Measurements from ENCODE around the gene UBN1.

The UBN1 gene

GRCh38 chr16:4917117-4917516 is 69.8 kb downstream of the UBN1 start:
- ATAC-seq, result peak; percentile 74
- TF ChIP-seq ZNF8 (CRISPR knock-in tag; IDR thresholded peaks at IDR 0.05), result no peak
- TF ChIP-seq ARNTL (CRISPR knock-in tag; IDR thresholded peaks at IDR 0.05; ENCODE audit: borderline replicate concordance, low read depth), result no peak
- TF ChIP-seq, protein P1, sequence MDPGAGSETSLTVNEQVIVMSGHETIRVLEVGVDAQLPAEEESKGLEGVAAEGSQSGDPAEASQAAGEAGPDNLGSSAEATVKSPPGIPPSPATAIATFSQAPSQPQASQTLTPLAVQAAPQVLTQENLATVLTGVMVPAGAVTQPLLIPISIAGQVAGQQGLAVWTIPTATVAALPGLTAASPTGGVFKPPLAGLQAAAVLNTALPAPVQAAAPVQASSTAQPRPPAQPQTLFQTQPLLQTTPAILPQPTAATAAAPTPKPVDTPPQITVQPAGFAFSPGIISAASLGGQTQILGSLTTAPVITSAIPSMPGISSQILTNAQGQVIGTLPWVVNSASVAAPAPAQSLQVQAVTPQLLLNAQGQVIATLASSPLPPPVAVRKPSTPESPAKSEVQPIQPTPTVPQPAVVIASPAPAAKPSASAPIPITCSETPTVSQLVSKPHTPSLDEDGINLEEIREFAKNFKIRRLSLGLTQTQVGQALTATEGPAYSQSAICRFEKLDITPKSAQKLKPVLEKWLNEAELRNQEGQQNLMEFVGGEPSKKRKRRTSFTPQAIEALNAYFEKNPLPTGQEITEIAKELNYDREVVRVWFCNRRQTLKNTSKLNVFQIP (CRISPR knock-in tag; IDR thresholded peaks at IDR 0.05; ENCODE audit: borderline replicate concordance, low read depth), result no peak
- TF ChIP-seq, protein P2, sequence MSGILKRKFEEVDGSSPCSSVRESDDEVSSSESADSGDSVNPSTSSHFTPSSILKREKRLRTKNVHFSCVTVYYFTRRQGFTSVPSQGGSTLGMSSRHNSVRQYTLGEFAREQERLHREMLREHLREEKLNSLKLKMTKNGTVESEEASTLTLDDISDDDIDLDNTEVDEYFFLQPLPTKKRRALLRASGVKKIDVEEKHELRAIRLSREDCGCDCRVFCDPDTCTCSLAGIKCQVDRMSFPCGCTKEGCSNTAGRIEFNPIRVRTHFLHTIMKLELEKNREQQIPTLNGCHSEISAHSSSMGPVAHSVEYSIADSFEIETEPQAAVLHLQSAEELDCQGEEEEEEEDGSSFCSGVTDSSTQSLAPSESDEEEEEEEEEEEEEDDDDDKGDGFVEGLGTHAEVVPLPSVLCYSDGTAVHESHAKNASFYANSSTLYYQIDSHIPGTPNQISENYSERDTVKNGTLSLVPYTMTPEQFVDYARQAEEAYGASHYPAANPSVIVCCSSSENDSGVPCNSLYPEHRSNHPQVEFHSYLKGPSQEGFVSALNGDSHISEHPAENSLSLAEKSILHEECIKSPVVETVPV (CRISPR knock-in tag; IDR thresholded peaks at IDR 0.05), result no peak
- no peak for TF ChIP-seq PPARA (CRISPR knock-in tag; IDR thresholded peaks at IDR 0.05; ENCODE audit: borderline replicate concordance)
- no peak for TF ChIP-seq GLIS3 (CRISPR knock-in tag; IDR thresholded peaks at IDR 0.05)
- TF ChIP-seq ZFP30 (CRISPR knock-in tag; IDR thresholded peaks at IDR 0.05), result no peak
- no peak for TF ChIP-seq BACH2 (CRISPR knock-in tag; IDR thresholded peaks at IDR 0.05; ENCODE audit: borderline replicate concordance)
- no peak for TF ChIP-seq ZNF70 (CRISPR knock-in tag; IDR thresholded peaks at IDR 0.05)
- no peak for TF ChIP-seq CSDC2 (CRISPR knock-in tag; IDR thresholded peaks at IDR 0.05)
- no peak for TF ChIP-seq TSHZ2 (CRISPR knock-in tag; IDR thresholded peaks at IDR 0.05)
- no peak for TF ChIP-seq RARB (CRISPR knock-in tag; IDR thresholded peaks at IDR 0.05)
- TF ChIP-seq TCF4 (CRISPR knock-in tag; IDR thresholded peaks at IDR 0.05; ENCODE audit: borderline replicate concordance), result no peak
- TF ChIP-seq SNAI2 (CRISPR knock-in tag; IDR thresholded peaks at IDR 0.05), result no peak
- TF ChIP-seq, protein P3, sequence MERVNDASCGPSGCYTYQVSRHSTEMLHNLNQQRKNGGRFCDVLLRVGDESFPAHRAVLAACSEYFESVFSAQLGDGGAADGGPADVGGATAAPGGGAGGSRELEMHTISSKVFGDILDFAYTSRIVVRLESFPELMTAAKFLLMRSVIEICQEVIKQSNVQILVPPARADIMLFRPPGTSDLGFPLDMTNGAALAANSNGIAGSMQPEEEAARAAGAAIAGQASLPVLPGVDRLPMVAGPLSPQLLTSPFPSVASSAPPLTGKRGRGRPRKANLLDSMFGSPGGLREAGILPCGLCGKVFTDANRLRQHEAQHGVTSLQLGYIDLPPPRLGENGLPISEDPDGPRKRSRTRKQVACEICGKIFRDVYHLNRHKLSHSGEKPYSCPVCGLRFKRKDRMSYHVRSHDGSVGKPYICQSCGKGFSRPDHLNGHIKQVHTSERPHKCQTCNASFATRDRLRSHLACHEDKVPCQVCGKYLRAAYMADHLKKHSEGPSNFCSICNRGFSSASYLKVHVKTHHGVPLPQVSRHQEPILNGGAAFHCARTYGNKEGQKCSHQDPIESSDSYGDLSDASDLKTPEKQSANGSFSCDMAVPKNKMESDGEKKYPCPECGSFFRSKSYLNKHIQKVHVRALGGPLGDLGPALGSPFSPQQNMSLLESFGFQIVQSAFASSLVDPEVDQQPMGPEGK (CRISPR knock-in tag; IDR thresholded peaks at IDR 0.05; ENCODE audit: borderline replicate concordance), result no peak
- no peak for TF ChIP-seq ZNF565 (CRISPR knock-in tag; conservative IDR thresholded peaks at IDR 0.05; ENCODE audit: low read depth)
- no peak for TF ChIP-seq OSR1 (CRISPR knock-in tag; IDR thresholded peaks at IDR 0.05)
- no peak for TF ChIP-seq ESRRG (CRISPR knock-in tag; IDR thresholded peaks at IDR 0.05)
- no peak for TF ChIP-seq ZFP3 (CRISPR knock-in tag; IDR thresholded peaks at IDR 0.05)
- no peak for TF ChIP-seq ZC3H10 (CRISPR knock-in tag; IDR thresholded peaks at IDR 0.05)

DNA sequence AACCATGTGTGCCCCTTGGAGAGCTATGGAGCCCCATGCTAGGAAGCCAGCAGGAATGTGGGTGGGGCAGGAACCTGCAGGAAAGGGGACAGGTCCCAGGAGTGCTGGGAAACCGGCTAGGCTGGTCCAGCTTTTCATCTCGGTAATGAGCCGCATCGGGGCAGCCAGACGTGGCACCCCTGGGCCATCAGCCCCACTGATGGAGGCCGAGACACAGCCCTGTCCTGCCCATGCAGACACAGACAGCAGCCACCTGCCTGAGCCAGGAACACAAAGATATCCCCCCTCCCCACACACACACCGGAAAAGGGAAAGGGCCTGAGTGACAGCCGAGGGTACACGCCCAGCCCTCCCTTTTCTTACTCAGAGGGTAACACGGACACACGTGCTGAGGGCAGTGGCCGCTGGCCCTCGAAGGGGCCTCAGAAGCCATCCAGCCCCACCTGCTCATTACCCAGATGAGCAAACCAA is 71.5 kb downstream of the UBN1 start:
- no peak for ATAC-seq
- no peak for TF ChIP-seq PPARA (CRISPR knock-in tag; IDR thresholded peaks at IDR 0.05; ENCODE audit: borderline replicate concordance)
- TF ChIP-seq TSHZ2 (CRISPR knock-in tag; IDR thresholded peaks at IDR 0.05), result no peak
- TF ChIP-seq CREB5 (CRISPR knock-in tag; IDR thresholded peaks at IDR 0.05; ENCODE audit: low read depth), result no peak
- no peak for TF ChIP-seq RARB (CRISPR knock-in tag; IDR thresholded peaks at IDR 0.05)
- no peak for TF ChIP-seq CSDC2 (CRISPR knock-in tag; IDR thresholded peaks at IDR 0.05)
- TF ChIP-seq TCF4 (CRISPR knock-in tag; IDR thresholded peaks at IDR 0.05; ENCODE audit: borderline replicate concordance), result no peak
- TF ChIP-seq, protein P2 (CRISPR knock-in tag; IDR thresholded peaks at IDR 0.05), result no peak
- TF ChIP-seq ARNTL (CRISPR knock-in tag; IDR thresholded peaks at IDR 0.05; ENCODE audit: borderline replicate concordance, low read depth), result no peak
- TF ChIP-seq ZNF8 (CRISPR knock-in tag; IDR thresholded peaks at IDR 0.05), result no peak
- no peak for TF ChIP-seq ZNF70 (CRISPR knock-in tag; IDR thresholded peaks at IDR 0.05)
- no peak for TF ChIP-seq ESRRG (CRISPR knock-in tag; IDR thresholded peaks at IDR 0.05)
- TF ChIP-seq, protein P3 (CRISPR knock-in tag; IDR thresholded peaks at IDR 0.05; ENCODE audit: borderline replicate concordance), result no peak
- TF ChIP-seq OSR1 (CRISPR knock-in tag; IDR thresholded peaks at IDR 0.05), result no peak
- no peak for TF ChIP-seq ZFP3 (CRISPR knock-in tag; IDR thresholded peaks at IDR 0.05)
